ENCODE results near the gene ITGB5.

DNA sequence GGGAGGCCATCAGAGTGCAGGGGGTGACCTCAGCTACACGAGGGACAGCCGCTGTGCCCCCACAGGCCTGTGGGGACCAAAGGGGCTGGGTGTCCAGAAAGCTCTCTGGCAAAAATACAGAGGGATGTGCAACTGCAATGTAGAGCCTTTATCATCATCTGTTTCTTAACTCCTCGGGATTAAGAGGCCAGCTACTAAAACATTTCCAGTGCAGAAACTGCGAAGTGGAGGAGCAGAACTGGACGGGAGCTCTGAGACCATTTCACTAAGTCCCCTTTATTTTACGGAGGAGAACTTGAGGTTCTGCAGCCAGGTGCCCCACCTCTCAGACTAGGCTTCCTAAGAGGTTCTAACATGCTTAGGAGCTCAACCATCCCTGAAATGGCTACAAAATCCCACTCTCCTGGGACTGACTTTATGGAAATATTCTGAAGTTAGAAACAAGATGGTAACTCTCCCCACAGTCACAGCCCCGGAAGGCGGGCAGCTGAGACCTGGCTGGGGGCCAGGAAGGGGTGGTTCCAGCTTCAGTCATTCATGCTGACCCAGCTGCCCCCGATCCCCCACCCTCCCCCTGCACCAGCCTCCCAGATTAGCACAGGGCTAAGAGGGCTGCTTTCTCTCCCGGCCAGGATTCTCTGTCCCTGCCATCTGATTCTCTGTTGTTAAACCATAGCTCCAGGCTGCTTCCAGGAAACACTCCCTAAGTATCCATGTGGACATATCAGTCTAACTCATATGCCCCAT, 116.7 kb downstream of the ITGB5 start:
- no peak for TF ChIP-seq EZH2 (IDR thresholded peaks at IDR 0.05; ENCODE audit: borderline replicate concordance, low read length)
- TF ChIP-seq, protein P1, sequence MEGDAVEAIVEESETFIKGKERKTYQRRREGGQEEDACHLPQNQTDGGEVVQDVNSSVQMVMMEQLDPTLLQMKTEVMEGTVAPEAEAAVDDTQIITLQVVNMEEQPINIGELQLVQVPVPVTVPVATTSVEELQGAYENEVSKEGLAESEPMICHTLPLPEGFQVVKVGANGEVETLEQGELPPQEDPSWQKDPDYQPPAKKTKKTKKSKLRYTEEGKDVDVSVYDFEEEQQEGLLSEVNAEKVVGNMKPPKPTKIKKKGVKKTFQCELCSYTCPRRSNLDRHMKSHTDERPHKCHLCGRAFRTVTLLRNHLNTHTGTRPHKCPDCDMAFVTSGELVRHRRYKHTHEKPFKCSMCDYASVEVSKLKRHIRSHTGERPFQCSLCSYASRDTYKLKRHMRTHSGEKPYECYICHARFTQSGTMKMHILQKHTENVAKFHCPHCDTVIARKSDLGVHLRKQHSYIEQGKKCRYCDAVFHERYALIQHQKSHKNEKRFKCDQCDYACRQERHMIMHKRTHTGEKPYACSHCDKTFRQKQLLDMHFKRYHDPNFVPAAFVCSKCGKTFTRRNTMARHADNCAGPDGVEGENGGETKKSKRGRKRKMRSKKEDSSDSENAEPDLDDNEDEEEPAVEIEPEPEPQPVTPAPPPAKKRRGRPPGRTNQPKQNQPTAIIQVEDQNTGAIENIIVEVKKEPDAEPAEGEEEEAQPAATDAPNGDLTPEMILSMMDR (conservative IDR thresholded peaks at IDR 0.05 in 1 of 2, IDR thresholded peaks at IDR 0.05 in 1 of 2; ENCODE audit: extremely low read depth in 1 of 2, insufficient read depth in 1 of 2, low read depth in 1 of 2, low read length in 2 of 2), result no peak
